HG03064 (cell line): ENCODE measurements around the gene PLD3.
"Not testable (repeated sequence)": the region's sequence is repeated elsewhere in the genome, so short reads cannot be mapped to it uniquely, and the experiment has no call there.

ENCODE experiments used
- ATAC-seq: cut with Tn5 transposase; IDR thresholded peaks from one replicate; pipeline ENCODE4 v1.9.1; 2021; ENCODE audit warnings: low read depth; ENCODE audit not compliant: unreplicated experiment

PLD3 gene

DNA sequence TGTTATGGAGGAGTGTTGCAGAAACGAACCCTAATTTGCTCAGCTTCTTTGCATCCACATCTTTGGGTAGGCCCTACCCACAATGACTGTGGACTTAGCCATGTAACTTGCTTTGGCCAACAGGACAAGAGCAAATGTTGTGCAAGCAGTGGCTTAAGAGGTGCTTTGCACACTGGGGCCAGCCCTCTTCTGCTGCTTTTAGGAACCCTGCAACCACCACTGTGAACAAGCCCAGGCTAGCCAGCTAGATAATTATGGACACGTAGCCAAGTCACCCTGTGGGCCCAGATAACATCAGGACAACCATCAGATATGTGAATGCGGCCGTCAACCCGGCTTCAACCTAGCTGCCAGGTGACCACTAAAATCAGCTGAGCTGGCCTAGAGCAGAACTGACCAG, 17.4 kb upstream of the PLD3 start:
- ATAC-seq: no peak

- ATAC-seq: no peak
Measured at GRCh38 chr19:40332669-40333068, 15.8 kb upstream of the PLD3 start.

DNA sequence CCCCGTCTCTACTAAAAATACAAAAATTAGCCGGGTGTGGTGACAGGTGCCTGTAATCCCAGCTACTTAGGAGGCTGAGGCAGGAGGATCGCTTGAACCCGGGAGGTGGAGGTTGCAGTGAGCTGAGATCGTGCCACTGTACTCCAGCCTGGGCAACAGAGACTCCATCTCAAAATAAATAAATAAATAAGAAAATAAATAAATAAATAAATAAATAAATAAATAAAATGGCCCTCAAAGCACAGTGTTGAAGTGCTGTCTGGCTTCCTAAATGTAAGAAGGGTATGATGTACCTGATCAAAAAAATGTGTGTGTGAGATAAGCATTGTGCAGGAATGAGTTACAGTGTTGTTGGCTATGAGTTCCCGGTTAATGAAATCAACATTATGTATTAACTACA, 15.4 kb upstream of the PLD3 start:
- ATAC-seq: not testable (repeated sequence)

GRCh38 chr19:40335101-40335500, 13.4 kb upstream of the PLD3 start:
- ATAC-seq: no peak

DNA sequence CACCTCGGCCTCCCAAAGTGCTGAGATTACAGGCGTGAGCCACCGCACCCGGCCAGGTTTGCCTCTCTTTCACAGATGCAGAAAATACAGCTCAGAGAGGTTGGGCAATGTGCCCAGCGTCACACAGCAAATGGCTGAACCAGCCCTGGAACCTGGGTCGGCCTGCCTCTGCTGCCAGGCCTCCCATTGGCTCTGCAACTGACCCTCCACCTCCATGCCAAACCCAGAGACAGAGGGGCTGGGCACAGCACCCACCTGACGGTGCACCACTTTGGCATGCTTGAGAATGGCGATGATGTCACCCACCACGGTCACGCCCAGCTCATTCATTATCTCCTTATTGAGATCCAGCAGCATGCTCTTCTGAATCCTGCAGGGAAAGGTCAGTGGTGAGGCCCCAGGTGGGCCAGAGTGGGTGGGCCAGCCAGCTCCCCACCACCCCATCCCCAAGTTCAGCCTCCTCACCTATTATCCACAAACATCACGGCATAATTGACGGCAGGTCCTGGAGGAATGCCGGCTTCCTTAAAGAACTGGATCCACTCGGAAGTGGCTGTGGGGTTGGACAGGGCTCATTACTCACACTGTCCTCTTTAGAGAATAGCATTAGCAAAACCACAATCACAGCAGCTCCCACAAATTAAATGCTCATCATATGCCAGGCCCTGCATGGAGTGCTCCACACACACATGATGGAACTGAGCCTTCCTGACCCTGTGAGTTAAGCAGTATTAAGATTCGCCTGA, 12.5 kb upstream of the PLD3 start:
- no peak for ATAC-seq

GRCh38 chr19:40336601-40336900, 11.9 kb upstream of the PLD3 start:
- no peak for ATAC-seq

- no peak for ATAC-seq
Measured at GRCh38 chr19:40337107-40337506, 11.4 kb upstream of the PLD3 start.

- ATAC-seq: no peak
Measured at GRCh38 chr19:40337594-40337993, 10.9 kb upstream of the PLD3 start.

DNA sequence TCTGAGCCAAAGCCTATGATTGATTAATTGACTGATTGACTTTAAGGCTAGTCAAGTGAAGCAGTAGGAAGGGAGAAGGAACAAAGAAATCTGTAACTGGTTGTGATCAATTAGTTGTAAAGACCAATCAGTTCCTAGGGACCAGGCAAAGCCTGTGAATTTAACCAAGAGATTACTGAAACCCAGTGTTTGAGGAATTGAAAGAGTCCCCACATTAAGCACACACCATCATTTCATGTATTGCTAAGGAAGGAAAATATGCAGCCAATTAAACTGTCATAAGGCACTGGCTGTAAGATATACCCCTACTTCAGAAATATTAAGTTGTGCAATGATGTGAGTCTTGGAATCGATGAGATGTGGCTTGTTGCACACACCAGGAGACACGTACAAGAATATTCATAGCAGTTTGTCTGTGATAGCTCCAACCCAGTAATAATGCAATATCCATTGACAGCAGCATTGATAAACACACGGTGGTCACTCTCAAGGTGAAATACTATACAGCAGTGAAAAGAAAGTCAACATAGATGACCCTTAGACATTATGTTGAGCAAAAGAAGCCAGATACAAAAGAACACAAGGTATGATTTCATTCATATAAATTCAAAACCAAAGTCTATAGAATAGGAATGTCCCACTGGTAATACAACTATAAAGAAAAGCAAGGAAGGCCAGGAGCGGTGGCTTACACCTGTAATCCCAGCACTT, 9.3 kb upstream of the PLD3 start:
- no peak for ATAC-seq

GRCh38 chr19:40341601-40342482, 6.7 kb upstream of the PLD3 start:
- no peak for ATAC-seq

DNA sequence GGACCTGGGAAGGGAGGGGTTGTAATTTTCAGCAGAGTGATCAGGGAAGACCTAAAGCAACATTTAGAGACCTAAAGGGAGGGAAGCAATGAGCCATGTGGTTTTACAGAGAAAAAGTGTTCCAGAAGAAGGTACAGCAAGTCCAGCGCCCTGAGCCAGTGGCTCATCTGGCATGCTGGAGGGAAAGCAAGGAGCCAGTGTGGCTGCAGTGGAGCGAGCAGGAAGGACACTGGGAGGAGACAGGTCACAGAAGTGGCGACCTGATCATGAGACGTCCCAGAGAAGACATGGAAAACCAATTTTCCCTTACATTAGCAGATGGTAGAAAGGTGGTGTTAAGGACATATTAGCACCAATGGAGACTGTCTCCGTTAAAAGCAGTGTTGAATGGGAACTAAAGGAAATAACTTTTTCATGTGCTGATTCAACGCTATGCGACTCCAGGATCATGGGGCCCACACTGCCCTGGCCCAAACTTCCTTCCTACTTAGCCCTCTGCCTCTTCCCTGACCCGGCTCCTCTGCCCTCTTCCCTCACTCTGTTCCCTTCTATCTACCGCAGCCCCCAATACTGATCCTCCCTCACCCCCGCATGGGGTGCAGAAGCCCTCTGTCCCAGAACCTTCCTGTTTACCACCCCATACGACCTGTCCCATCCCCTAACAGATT, 5.7 kb upstream of the PLD3 start:
- no peak for ATAC-seq

DNA sequence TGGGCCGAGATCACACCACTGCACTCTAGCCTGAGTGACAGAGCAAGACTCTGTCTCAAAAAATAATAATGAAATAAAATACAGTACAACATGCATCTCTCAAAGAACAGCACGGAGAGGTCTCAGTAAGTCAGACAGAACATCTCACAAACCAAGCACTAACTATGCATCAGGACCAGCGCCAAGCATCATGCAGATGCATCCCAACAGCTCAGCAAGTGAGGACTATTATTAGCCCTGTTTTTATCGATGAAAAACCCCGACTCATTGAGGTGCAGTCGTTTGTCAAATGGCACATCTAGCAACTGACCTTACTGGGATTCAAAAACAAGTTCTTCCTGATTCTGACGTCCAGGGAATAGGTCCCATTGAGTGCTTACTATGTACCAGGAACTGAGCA, 4.1 kb upstream of the PLD3 start:
- ATAC-seq: no peak

DNA sequence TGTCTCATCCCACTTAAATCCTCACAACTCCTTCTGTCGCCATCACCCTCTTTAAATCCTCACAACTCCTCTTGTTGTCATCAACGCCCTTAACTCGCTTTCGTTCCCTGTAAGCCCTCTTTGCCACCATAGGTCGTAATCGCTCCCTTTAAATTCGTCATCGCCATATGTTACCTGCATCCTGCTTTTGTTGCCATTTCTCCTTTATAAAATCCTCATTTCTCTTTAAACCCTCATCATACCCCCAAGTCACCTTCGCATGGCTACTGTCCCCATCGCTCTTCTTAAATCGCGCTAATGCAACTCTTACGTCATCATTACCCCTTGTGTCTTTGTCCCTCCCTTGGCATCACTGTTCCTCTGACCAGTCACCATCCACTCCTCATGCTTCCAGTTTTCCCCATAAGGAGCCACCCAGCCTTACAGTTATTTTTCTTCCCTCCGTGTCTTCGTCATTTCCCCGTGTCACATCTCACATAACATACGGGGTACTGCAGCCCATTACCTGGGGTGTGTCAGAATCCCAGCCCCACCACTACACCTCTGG, 539 bp downstream of the PLD3 start:
- ATAC-seq: no peak

DNA sequence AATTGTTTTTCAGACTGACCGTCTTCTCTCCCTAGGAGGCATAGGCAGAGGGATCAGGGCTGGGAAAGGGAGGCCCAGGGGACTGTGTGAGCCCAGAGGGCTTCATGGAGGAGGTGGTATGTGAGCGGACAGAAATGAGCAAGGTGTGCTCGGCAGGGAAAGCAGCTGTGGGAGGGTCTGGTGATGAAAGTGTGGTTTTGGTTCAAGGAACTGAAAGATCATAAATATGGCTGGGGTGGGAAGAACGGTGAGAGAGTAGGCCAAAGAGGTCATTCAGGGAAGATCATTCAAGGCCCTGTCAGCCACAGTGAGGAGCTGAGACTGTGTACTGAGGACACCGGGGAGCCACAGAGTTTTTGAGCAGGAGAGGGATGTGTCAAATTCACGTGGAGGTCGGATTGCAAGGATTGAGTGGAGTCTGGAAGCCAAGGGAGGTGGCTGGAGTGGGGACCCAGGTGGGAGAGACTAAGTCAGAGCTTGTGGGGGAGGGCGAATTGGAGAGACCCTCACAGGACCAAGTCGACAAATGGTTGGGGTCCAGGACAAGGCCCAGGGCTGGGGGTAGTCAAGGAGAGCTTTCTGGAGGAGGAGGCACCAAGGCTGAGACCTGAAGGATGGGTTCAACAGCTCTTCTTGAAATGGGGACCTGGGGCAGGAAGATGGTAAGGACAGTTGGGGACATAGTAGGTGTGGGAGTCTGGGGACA, 7.6 kb downstream of the PLD3 start:
- ATAC-seq: no peak

DNA sequence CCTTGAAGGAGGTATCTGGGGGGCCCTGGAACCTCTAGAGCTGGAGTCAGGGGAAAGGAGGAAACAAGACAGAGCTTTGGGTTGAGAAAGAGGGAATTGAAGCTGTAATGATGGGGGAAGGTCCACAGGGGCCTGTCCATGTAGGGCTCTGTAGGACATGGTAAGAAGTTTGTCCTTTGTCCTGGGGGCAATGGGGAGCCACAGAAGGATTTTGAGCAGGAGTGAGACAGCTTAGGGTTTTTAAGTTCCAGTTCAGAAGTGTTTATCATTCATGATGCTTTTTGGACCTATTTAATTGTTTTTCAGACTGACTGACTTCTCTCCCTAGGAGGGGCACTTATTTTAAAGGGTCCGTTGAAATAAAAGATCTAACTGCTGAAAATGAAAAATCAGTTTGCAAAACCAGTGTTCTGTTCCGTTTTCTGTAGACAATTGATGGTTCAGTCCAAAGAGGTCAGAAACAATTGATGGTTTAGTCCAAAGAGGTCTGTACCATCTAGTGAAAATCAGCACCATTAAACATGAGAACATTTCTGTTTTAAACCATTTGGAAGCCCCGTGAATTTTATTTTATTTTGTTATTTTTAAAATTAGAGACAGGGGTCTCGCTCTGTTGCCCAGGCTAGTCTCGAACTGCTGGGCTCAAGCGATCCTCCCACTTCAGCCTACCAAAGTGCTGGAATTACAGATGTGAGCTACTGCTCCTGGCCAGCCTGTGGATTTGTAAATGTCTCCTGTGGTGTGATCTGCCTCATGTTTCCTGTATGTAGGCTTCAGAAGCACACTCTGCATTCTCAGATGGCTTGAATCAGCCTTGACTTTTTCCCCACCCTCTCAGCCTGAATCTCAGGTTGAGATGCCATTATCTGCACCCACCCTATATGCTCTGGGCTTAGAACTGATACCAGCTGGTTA, 8.4 kb downstream of the PLD3 start:
- no peak for ATAC-seq

DNA sequence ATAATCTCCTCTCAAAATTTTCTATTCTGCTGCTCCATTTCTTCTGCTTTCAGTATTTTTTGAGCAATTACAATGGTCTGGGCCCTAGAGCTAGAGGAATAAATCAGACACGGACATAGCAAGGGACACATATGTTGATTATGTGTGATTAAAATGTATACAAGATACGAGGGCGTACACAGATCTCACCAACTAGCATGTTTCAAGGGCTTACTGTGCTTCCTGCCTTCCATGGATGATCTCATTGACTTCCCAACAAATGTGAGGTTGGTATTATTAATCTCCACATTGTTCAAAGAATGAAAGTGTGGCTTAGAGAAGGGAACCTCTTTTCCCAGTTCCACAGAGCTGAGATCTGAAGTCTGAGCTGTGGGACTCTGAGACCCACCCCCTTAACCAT, 9.1 kb downstream of the PLD3 start:
- no peak for ATAC-seq

GRCh38 chr19:40358773-40359172, 10.3 kb downstream of the PLD3 start:
- no peak for ATAC-seq

GRCh38 chr19:40360020-40360707, 11.7 kb downstream of the PLD3 start:
- ATAC-seq: no peak
